Right lung (tissue), 5 donors: ENCODE data around the gene PRSS53. TPM values are rescaled to one million over a fixed set of nuclear protein-coding genes. Genes with fewer than 3 reads are reported as not detected.

Source experiments
- DNase-seq, 2 donors: peaks; one replicate each; pipeline ENCODE4 v3.0.0-alpha.2; 2013
- polyA plus RNA-seq, 5 donors: library from polyadenylated mRNA; unstranded; fragments of 120-200 nt; gene quantifications; one replicate each; pipeline versions ENCODE4 v1.2.1 to v1.2.3, GENCODE V29; 2013; ENCODE audit warnings: inconsistent platforms in 1 of 5, low replicate concordance in 1 of 5; ENCODE audit not compliant: insufficient read length in 5 of 5, insufficient read depth in 1 of 5

Gene PRSS53
- polyA plus RNA-seq, 5 donors, result 1.1 to 2.1 (median 1.9) TPM

- DNase-seq, result no peak
Observed at GRCh38 chr16:31050280-31051030, 38.3 kb downstream of the PRSS53 start.

GRCh38 chr16:31043898-31044481 is 44.8 kb downstream of the PRSS53 start:
- no peak for DNase-seq

- no peak for DNase-seq
Observed at GRCh38 chr16:31043352-31043751, 45.4 kb downstream of the PRSS53 start.

- no peak for DNase-seq
Observed at GRCh38 chr16:31042866-31043265, 45.9 kb downstream of the PRSS53 start.

- DNase-seq, result no peak
Observed at GRCh38 chr16:31038993-31039392, 49.8 kb downstream of the PRSS53 start.

- DNase-seq, result no peak
Observed at GRCh38 chr16:31036691-31037090, 52.1 kb downstream of the PRSS53 start.

GRCh38 chr16:31033709-31034492 is 54.8 kb downstream of the PRSS53 start:
- peak; percentile 75 to 79 for DNase-seq

Other genes with a start within 250 kb of the PRSS53 start
- 10 to 100 TPM; 37.5 to 61.4 (median 43.5) TPM for gene BCL7C, start 194.9 kb downstream of the PRSS53 start, polyA plus RNA-seq
- gene CTF1, start 192.3 kb downstream of the PRSS53 start, polyA plus RNA-seq, result 10 to 100 TPM in 3 of 5 donors, 1 to 10 TPM in 2; 7.8 to 12.5 (median 10.2) TPM
- 10 to 100 TPM; 13.9 to 29.4 (median 18.1) TPM for gene FBXL19, start 165.4 kb downstream of the PRSS53 start, polyA plus RNA-seq
- 10 to 100 TPM; 16.0 to 21.9 (median 19.8) TPM for gene ORAI3, start 139.9 kb downstream of the PRSS53 start, polyA plus RNA-seq
- 10 to 100 TPM; 11.5 to 19.7 (median 13.0) TPM for gene SETD1A, start 131.2 kb downstream of the PRSS53 start, polyA plus RNA-seq
- 1 to 10 TPM; 3.3 to 6.4 (median 4.5) TPM for gene HSD3B7, start 103.7 kb downstream of the PRSS53 start, polyA plus RNA-seq
- under 1 TPM; 0.37 to 0.70 (median 0.43) TPM for gene STX1B, start 78.3 kb downstream of the PRSS53 start, polyA plus RNA-seq
- 10 to 100 TPM; 33.7 to 48.4 (median 40.5) TPM for gene STX4, start 55.4 kb downstream of the PRSS53 start, polyA plus RNA-seq
- 1 to 10 TPM; 3.6 to 8.1 (median 4.6) TPM for gene ZNF668, start 14.7 kb downstream of the PRSS53 start, polyA plus RNA-seq
- gene ZNF646, start 14.5 kb downstream of the PRSS53 start, polyA plus RNA-seq, result 10 to 100 TPM in 4 of 5 donors, 1 to 10 TPM in 1; 9.7 to 13.8 (median 12.7) TPM
- 10 to 100 TPM; 61.7 to 78.7 (median 69.5) TPM for gene VKORC1, start 5.9 kb upstream of the PRSS53 start, polyA plus RNA-seq
- 10 to 100 TPM; 27.8 to 42.2 (median 36.7) TPM for gene BCKDK, start 19.4 kb upstream of the PRSS53 start, polyA plus RNA-seq
- 10 to 100 TPM; 55.8 to 73.0 (median 67.2) TPM for gene KAT8, start 28.7 kb upstream of the PRSS53 start, polyA plus RNA-seq
- 100 to 1,000 TPM in 3 of 5 donors, 10 to 100 TPM in 2; 84.0 to 149 (median 119) TPM for gene PRSS8, start 46.8 kb upstream of the PRSS53 start, polyA plus RNA-seq
- 1 to 10 TPM; 1.6 to 3.4 (median 2.2) TPM for gene PRSS36, start 61.1 kb upstream of the PRSS53 start, polyA plus RNA-seq
- 100 to 1,000 TPM; 673 to 814 (median 691) TPM for gene FUS, start 91.2 kb upstream of the PRSS53 start, polyA plus RNA-seq
- 10 to 100 TPM; 12.7 to 27.8 (median 14.0) TPM for gene PYCARD, start 113.8 kb upstream of the PRSS53 start, polyA plus RNA-seq
- gene TRIM72, start 125.2 kb upstream of the PRSS53 start, polyA plus RNA-seq, result 1 to 10 TPM in 1 of 5 donors, under 1 TPM in 4; 0.13 to 2.5 (median 0.15) TPM
- not detected for gene PYDC1, start 128.2 kb upstream of the PRSS53 start, polyA plus RNA-seq
- 1 to 10 TPM; 1.9 to 4.2 (median 3.1) TPM for gene ITGAM, start 171.0 kb upstream of the PRSS53 start, polyA plus RNA-seq